Common myeloid progenitor, CD34-positive (primary cell): Measurements from ENCODE around the gene SPATA17. TPM values are rescaled to one million over a fixed set of nuclear protein-coding genes. Genes with fewer than 3 reads are reported as not detected.
"Not testable (repeated sequence)": the region's sequence is repeated elsewhere in the genome, so short reads cannot be mapped to it uniquely, and the experiment has no call there.

Source experiments
- CTCF ChIA-PET: fragments of 350-600 bp; sonication (Branson Sonifier 250); formaldehyde crosslinking; loops from one replicate; lab custom pipeline; 2021; ENCODE audit warnings: antibody characterized with exemption; lab: Charles Lee
- POLR2A ChIA-PET: fragments of 350-600 bp; sonication (Branson Sonifier 250); formaldehyde crosslinking; loops from one replicate; lab custom pipeline; 2021; ENCODE audit warnings: antibody characterized with exemption; lab: Charles Lee
- DNase-seq, 3 donors: peaks; one replicate each; pipeline versions ENCODE4 v3.0.0 to v3.0.0-alpha.2; 2013
- H3K27ac ChIP-seq, 2 experiments: 1 replicate in 1 of 2; 2 replicates in 1 of 2; pipeline ENCODE4 v1.7.0; 2013; ENCODE audit warnings: inconsistent platforms in 2 of 2, low read length in 2 of 2, mild to moderate bottlenecking in 2 of 2, low read depth in 1 of 2, moderate library complexity in 1 of 2; ENCODE audit not compliant: severe bottlenecking in 2 of 2, insufficient read depth in 1 of 2, poor library complexity in 1 of 2
- H3K27me3 ChIP-seq, 5 experiments: replicated peaks in 2 of 5; 1 replicate in 3 of 5; 2 replicates in 2 of 5; pipeline versions ENCODE4 v1.6.1 to v1.7.0; 2013; ENCODE audit warnings: low read length in 4 of 5, mild to moderate bottlenecking in 2 of 5, moderate library complexity in 2 of 5, inconsistent platforms in 1 of 5; ENCODE audit not compliant: insufficient read depth in 5 of 5, control insufficient read depth in 4 of 5
- H3K36me3 ChIP-seq, 4 experiments: 1 replicate in 2 of 4; 2 replicates in 2 of 4; pipeline versions ENCODE4 v1.6.1 to v1.7.0; 2013; ENCODE audit warnings: low read length in 3 of 4, control low read depth in 1 of 4, mild to moderate bottlenecking in 1 of 4; ENCODE audit not compliant: control insufficient read depth in 4 of 4, insufficient read depth in 4 of 4
- H3K4me1 ChIP-seq, 4 experiments: 1 replicate in 3 of 4; 2 replicates in 1 of 4; pipeline versions ENCODE4 v1.6.1 to v1.7.1; 2013; ENCODE audit warnings: low read length in 3 of 4, mild to moderate bottlenecking in 3 of 4, control low read depth in 1 of 4, inconsistent platforms in 1 of 4, moderate library complexity in 1 of 4; ENCODE audit not compliant: control insufficient read depth in 4 of 4, insufficient read depth in 4 of 4; ENCODE audit errors: control extremely low read depth in 1 of 4
- H3K4me3 ChIP-seq, 7 experiments: 1 replicate in 4 of 7; 2 replicates in 3 of 7; pipeline versions ENCODE4 v1.5.1 to v1.7.0; 2013; ENCODE audit warnings: mild to moderate bottlenecking in 7 of 7, low read length in 6 of 7, moderate library complexity in 6 of 7, inconsistent platforms in 2 of 7, low read depth in 2 of 7, control low read depth in 1 of 7; ENCODE audit not compliant: insufficient read depth in 4 of 7, control insufficient read depth in 1 of 7; ENCODE audit errors: extremely low read depth in 1 of 7
- H3K9me3 ChIP-seq, 5 experiments: 1 replicate in 4 of 5; 2 replicates in 1 of 5; pipeline versions ENCODE4 v1.6.1 to v1.7.1; 2013; ENCODE audit warnings: low read length in 4 of 5, mild to moderate bottlenecking in 2 of 5, inconsistent platforms in 1 of 5, low read depth in 1 of 5, moderate library complexity in 1 of 5; ENCODE audit not compliant: control insufficient read depth in 4 of 5, insufficient read depth in 2 of 5; ENCODE audit errors: control extremely low read depth in 1 of 5
- WGBS: methylation state at CpG from one replicate; pipeline ENCODE4 v1.1.5; 2013; ENCODE audit not compliant: insufficient coverage; 5-methylcytosine and 5-hydroxymethylcytosine counted together
- polyA plus RNA-seq: library from polyadenylated mRNA; unstranded; fragments of 120-200 nt; gene quantifications from one replicate; pipeline ENCODE4 v1.2.1, GENCODE V29; 2013

SPATA17 gene
- 1.1 TPM for polyA plus RNA-seq

DNA sequence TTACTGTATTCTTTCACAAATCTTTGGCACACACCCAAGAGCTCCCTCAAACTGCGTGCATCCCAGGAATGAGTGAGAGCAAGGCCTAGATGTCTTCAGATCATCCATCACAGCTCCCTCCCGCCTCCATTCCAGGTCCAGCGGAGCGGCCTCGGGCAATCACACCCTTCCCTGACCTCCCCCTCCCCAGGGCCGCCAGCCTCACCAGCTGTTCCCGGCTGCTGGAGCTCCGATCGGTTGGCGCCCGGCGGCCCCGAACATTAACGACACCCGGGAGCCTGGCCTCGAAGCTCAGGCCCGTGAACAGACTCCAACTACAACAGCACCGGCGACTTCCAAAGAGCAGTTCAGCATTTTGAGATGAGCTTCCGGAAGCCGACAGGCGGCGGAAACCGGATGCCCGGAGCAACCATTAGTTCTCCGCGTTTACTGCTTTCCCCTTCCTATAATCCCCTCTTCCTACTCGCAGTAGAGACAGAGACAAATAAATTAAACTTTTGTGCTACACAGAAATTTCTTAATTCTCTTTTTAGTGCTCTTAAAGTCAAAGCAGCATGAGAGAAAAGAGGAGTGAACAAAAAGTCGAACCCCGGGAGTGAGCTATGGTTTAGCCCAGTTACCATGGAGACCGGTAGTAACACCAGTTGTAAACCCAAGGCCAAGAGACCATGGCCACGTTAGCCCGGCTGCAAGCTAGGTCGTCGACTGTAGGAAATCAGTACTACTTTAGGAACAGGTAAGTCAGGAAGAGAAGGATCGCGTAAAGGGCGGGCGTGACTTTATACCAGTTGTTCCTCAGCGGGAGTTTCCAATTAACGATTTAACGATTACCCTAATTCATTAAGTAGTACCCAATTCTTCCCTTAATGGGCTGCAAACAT, at the start of gene SPATA17, which contains the start of gene GPATCH2:
Gene SPATA17 (plus strand): TSS at position 634 of the 881 bp plus-strand sequence. CDS start 35 bp downstream, at position 669.
Gene GPATCH2 (minus strand): TSS at position 380 of the 881 bp plus-strand sequence. CDS start 119 bp downstream, at position 261.
- CTCF ChIA-PET: interaction anchor here (0.7 to 1.3 kb wide), 4 partner anchors 9 to 665 kb away, joined by 3 to 4 read pairs (median 4); no protein-coding TSS in a partner anchor
- peak; percentile 93 to 95 (median 95) for DNase-seq
- Histone ChIP-seq H3K27ac (peak within 1 kb of the TSS; percentile 100), H3K4me3 (peak within 1 kb of the TSS; percentile 53 to 95 (median 84)), H3K27me3 (no peaks in the 10 kb centered on the region), H3K4me1 (peaks cover 3 to 26% (median 14%) of the 10 kb centered on the region in 4 experiments), H3K9me3 (no peaks in the 10 kb centered on the region), H3K36me3 (no peaks in the 10 kb centered on the region)
- POLR2A ChIA-PET: no interaction called here
- 0% methylated on average over 28 of the region's 42 CpGs for WGBS

- H3K36me3 ChIP-seq, DNase-seq, POLR2A ChIA-PET, H3K4me3 ChIP-seq, H3K9me3 ChIP-seq, H3K27me3 ChIP-seq, H3K4me1 ChIP-seq, CTCF ChIA-PET, H3K27ac ChIP-seq: not testable (repeated sequence)
- 100% methylated on average over 1 of the region's 5 CpGs for WGBS
Measured at GRCh38 chr1:217584286-217584811, 46.8 kb upstream of the SPATA17 start.

DNA sequence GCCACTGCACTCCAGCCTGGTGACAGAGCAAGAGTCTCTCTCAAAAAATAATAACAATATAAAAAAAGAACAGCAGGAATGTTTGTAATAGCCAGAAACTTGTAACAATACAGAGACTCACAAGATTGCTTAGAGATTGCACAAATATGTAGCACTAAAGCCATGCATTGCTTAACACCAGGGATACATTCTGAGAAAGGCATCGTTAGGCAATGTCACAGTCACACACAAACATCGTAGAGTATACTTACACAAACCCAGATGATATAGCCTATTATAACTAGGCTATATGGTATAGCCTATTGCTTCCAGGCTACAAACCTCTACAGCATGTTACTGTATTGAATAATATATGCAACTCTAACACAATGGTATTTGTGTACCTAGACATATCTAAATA, 45.6 kb upstream of the SPATA17 start:
- H3K9me3 ChIP-seq: no peaks in the 10 kb centered on the region
- POLR2A ChIA-PET: no interaction called here
- no peak for DNase-seq
- H3K4me1 ChIP-seq: no peaks in the 10 kb centered on the region
- no peak overlapping the region for H3K4me3 ChIP-seq
- no peaks in the 10 kb centered on the region for H3K27me3 ChIP-seq
- H3K27ac ChIP-seq: no peak overlapping the region
- CTCF ChIA-PET: no interaction called here
- H3K36me3 ChIP-seq: peaks cover 0 to 4% (median 0%) of the 10 kb centered on the region in 4 experiments
- WGBS: no CpG with 5 or more reads among the region's 2 CpGs

DNA sequence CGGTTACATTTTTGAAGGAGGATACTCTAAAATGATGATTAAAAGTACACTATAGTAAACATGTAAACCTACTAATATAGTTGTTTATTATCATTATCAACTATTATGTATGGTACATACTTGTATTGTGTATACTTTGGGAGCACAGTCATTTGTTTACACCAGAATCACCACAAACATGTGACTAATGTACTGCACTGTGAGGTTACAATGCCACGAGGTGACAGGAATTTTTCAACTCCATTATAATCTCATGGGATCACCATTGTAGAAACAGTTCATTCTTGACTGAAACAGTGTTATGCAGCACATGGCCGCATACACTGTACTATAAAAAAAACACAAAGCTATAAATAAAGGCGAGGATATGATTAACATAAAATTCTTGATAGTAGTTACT, 44.6 kb upstream of the SPATA17 start:
- Histone ChIP-seq H3K27me3 (no peaks in the 10 kb centered on the region), H3K36me3 (peaks cover 0 to 4% (median 0%) of the 10 kb centered on the region in 4 experiments), H3K9me3 (no peaks in the 10 kb centered on the region), H3K27ac (no peak overlapping the region), H3K4me3 (no peak overlapping the region), H3K4me1 (no peaks in the 10 kb centered on the region)
- no peak for DNase-seq
- ChIA-PET POLR2A (no interaction called here), CTCF (no interaction called here)
- WGBS: 100% methylated on average over 1 of the region's 4 CpGs

GRCh38 chr1:217590598-217590997, 40.5 kb upstream of the SPATA17 start:
- ChIA-PET POLR2A (no interaction called here), CTCF (no interaction called here)
- Histone ChIP-seq H3K36me3 (peaks cover 0 to 4% (median 0%) of the 10 kb centered on the region in 4 experiments), H3K9me3 (no peaks in the 10 kb centered on the region), H3K27me3 (no peaks in the 10 kb centered on the region), H3K4me3 (no peak overlapping the region), H3K4me1 (no peaks in the 10 kb centered on the region), H3K27ac (no peak overlapping the region)
- DNase-seq: no peak
- no CpG with 5 or more reads among the region's 2 CpGs for WGBS

DNA sequence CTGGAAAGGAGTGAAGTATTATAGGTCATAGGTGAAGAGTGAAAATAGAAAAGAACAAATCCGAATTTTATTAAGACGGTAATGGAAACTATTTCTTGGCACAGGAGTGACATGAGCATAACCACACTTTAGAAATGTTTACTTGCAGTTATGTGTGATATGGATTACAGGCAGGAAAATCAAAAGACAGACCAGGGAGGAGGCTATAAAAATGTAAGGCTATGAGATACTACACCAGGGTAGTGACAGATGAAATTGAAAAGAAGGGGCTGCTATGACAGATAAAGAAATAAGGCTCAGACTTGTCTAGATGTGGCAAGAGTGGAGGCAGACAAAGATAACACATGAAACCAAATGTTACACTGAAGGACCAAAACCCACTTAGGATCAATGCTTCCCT, 32.0 kb upstream of the SPATA17 start:
- Histone ChIP-seq H3K4me1 (no peaks in the 10 kb centered on the region), H3K9me3 (no peaks in the 10 kb centered on the region), H3K36me3 (peaks cover 0 to 7% (median 4%) of the 10 kb centered on the region in 4 experiments), H3K4me3 (no peak overlapping the region), H3K27me3 (no peaks in the 10 kb centered on the region), H3K27ac (no peak overlapping the region)
- WGBS: 100% methylated on average over 1 of the region's 2 CpGs
- DNase-seq: no peak
- ChIA-PET CTCF (no interaction called here), POLR2A (no interaction called here)

- no peak for DNase-seq
- CTCF ChIA-PET: no interaction called here
- POLR2A ChIA-PET: no interaction called here
Measured at GRCh38 chr1:217602380-217602779, 28.8 kb upstream of the SPATA17 start.

More at GRCh38 chr1:217602380-217602779, 28.8 kb upstream of the SPATA17 start:
- Histone ChIP-seq H3K9me3 (no peaks in the 10 kb centered on the region), H3K36me3 (peaks cover 3 to 10% (median 7%) of the 10 kb centered on the region in 4 experiments), H3K4me3 (no peak overlapping the region), H3K27ac (no peak overlapping the region), H3K4me1 (no peaks in the 10 kb centered on the region), H3K27me3 (no peaks in the 10 kb centered on the region)
